Tibial nerve (tissue), 4 donors: Measurements from ENCODE around the gene TAF9. TPM values are rescaled to one million over a fixed set of nuclear protein-coding genes. Genes with fewer than 3 reads are reported as not detected.

Source experiments
- DNase-seq, 2 donors: peaks; one replicate each; pipeline ENCODE4 v3.0.0-alpha.2; 2019; ENCODE audit warnings: low spot score in 2 of 2
- H3K27ac ChIP-seq, 4 donors: fragments of 200-600 bp; sonication (generic) in 3 of 4; one replicate each; pipeline ENCODE4 v1.5.1; 2017 to 2019; ENCODE audit warnings: mild to moderate bottlenecking in 1 of 4
- H3K27me3 ChIP-seq, 2 donors: fragments of 200-600 bp; sonication (generic) in 1 of 2; one replicate each; pipeline versions ENCODE4 v1.5.1 to v1.6.0; 2017 to 2019
- H3K36me3 ChIP-seq, 3 donors: fragments of 200-600 bp; sonication (generic); one replicate each; pipeline ENCODE4 v1.5.1; 2018 to 2019
- H3K4me1 ChIP-seq, 4 donors: fragments of 200-600 bp; sonication (generic) in 3 of 4; one replicate each; pipeline ENCODE4 v1.5.1; 2017 to 2019
- H3K4me3 ChIP-seq, 4 donors: fragments of 200-600 bp; sonication (generic) in 3 of 4; one replicate each; pipeline ENCODE4 v1.5.1; 2017 to 2019; ENCODE audit warnings: mild to moderate bottlenecking in 1 of 4, moderate library complexity in 1 of 4
- H3K9me3 ChIP-seq, 4 donors: fragments of 200-600 bp; sonication (generic) in 3 of 4; one replicate each; pipeline ENCODE4 v1.5.1; 2017 to 2019
- EP300 ChIP-seq, 2 donors: sonication (generic); formaldehyde crosslinking; IDR thresholded peaks; one replicate each; pipeline ENCODE4 v1.6.1; 2017; ENCODE audit warnings: antibody characterized with exemption in 2 of 2, mild to moderate bottlenecking in 1 of 2
- POLR2A ChIP-seq, 2 donors: fragments of 450-650 bp; IDR thresholded peaks; one replicate each; pipeline ENCODE4 v1.6.1; 2017; ENCODE audit warnings: antibody characterized with exemption in 2 of 2, mild to moderate bottlenecking in 2 of 2, moderate library complexity in 2 of 2
- WGBS, 2 donors: methylation state at CpG; one replicate each; pipeline ENCODE4 v1.1.5; 2018; 5-methylcytosine and 5-hydroxymethylcytosine counted together
- total RNA-seq, 4 donors: library from RNA; depleted of rRNA; stranded (reverse); fragments of >200 nt; gene quantifications; one replicate each; pipeline ENCODE4 v1.1.0, GENCODE V29; 2016
- TF ChIP-seq, protein P1 (sequence below), 5 experiments: fragments of 200-600 bp in 3 of 5; fragments of 450-650 bp in 2 of 5; sonication (generic) in 3 of 5; IDR thresholded peaks; one replicate each; pipeline ENCODE4 v1.5.1; 2016 to 2019; ENCODE audit warnings: antibody characterized with exemption in 5 of 5, mild to moderate bottlenecking in 3 of 5, moderate library complexity in 2 of 5

The TAF9 gene
- total RNA-seq, 4 donors from 2014 or later = 17.7 to 40.9 (median 29.8) TPM

GRCh38 chr5:69364414-69364813 is 4.9 kb downstream of the TAF9 start:
- peaks cover 0 to 55% (median 0%) of the 10 kb centered on the region in 3 donors for H3K36me3 ChIP-seq
- H3K4me1 ChIP-seq = peaks cover 6 to 37% (median 10%) of the 10 kb centered on the region in 4 donors
- H3K27me3 ChIP-seq = no peaks in the 10 kb centered on the region
- no peak overlapping the region for H3K4me3 ChIP-seq
- TF ChIP-seq, protein P1, sequence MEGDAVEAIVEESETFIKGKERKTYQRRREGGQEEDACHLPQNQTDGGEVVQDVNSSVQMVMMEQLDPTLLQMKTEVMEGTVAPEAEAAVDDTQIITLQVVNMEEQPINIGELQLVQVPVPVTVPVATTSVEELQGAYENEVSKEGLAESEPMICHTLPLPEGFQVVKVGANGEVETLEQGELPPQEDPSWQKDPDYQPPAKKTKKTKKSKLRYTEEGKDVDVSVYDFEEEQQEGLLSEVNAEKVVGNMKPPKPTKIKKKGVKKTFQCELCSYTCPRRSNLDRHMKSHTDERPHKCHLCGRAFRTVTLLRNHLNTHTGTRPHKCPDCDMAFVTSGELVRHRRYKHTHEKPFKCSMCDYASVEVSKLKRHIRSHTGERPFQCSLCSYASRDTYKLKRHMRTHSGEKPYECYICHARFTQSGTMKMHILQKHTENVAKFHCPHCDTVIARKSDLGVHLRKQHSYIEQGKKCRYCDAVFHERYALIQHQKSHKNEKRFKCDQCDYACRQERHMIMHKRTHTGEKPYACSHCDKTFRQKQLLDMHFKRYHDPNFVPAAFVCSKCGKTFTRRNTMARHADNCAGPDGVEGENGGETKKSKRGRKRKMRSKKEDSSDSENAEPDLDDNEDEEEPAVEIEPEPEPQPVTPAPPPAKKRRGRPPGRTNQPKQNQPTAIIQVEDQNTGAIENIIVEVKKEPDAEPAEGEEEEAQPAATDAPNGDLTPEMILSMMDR (IDR thresholded peaks at IDR 0.05) = no peak
- TF ChIP-seq POLR2A (IDR thresholded peaks at IDR 0.05) = no peak
- no peak for TF ChIP-seq EP300 (IDR thresholded peaks at IDR 0.05)
- 61 to 65% methylated on average over 3 of the region's 3 CpGs for WGBS, 2 donors
- no peak for DNase-seq
- no peak overlapping the region for H3K27ac ChIP-seq
- no peaks in the 10 kb centered on the region for H3K9me3 ChIP-seq

GRCh38 chr5:69360442-69360841 is 8.9 kb downstream of the TAF9 start:
- peaks cover 0 to 50% (median 0%) of the 10 kb centered on the region in 3 donors for H3K36me3 ChIP-seq
- TF ChIP-seq, protein P1 (IDR thresholded peaks at IDR 0.05) = no peak
- TF ChIP-seq EP300 (IDR thresholded peaks at IDR 0.05) (no peak), POLR2A (IDR thresholded peaks at IDR 0.05) (no peak)
- 87 to 92% methylated on average over 1 of the region's 1 CpG for WGBS, 2 donors

GRCh38 chr5:69359699-69360098 is 9.6 kb downstream of the TAF9 start:
- no peak overlapping the region for H3K27ac ChIP-seq
- H3K27me3 ChIP-seq = no peaks in the 10 kb centered on the region
- no peak overlapping the region for H3K4me3 ChIP-seq
- WGBS, 2 donors = 86 to 87% methylated on average over 3 of the region's 3 CpGs
- H3K9me3 ChIP-seq = no peaks in the 10 kb centered on the region
- no peak for DNase-seq
- TF ChIP-seq POLR2A (IDR thresholded peaks at IDR 0.05) = no peak
- TF ChIP-seq, protein P1 (IDR thresholded peaks at IDR 0.05) = no peak
- TF ChIP-seq EP300 (IDR thresholded peaks at IDR 0.05) = no peak
- H3K4me1 ChIP-seq = peaks cover 0 to 3% (median 0%) of the 10 kb centered on the region in 4 donors
- peaks cover 0 to 50% (median 0%) of the 10 kb centered on the region in 3 donors for H3K36me3 ChIP-seq

More at GRCh38 chr5:69360442-69360841, 8.9 kb downstream of the TAF9 start:
- Histone ChIP-seq H3K27ac (no peak overlapping the region), H3K27me3 (no peaks in the 10 kb centered on the region), H3K4me3 (no peak overlapping the region), H3K4me1 (peaks cover 0 to 9% (median 0%) of the 10 kb centered on the region in 4 donors), H3K9me3 (no peaks in the 10 kb centered on the region)
- no peak for DNase-seq

- Histone ChIP-seq H3K36me3 (peaks cover 0 to 62% (median 6%) of the 10 kb centered on the region in 3 donors), H3K4me1 (no peaks in the 10 kb centered on the region), H3K4me3 (no peak overlapping the region), H3K9me3 (no peaks in the 10 kb centered on the region), H3K27ac (no peak overlapping the region), H3K27me3 (no peaks in the 10 kb centered on the region)
- no peak for TF ChIP-seq EP300 (IDR thresholded peaks at IDR 0.05)
- no peak for TF ChIP-seq POLR2A (IDR thresholded peaks at IDR 0.05)
- TF ChIP-seq, protein P1 (IDR thresholded peaks at IDR 0.05) = no peak
- no peak for DNase-seq
Measured at GRCh38 chr5:69350664-69351063, 18.7 kb downstream of the TAF9 start.

- no peaks in the 10 kb centered on the region for H3K27me3 ChIP-seq
- no peaks in the 10 kb centered on the region for H3K4me1 ChIP-seq
- 84 to 88% methylated on average over 1 of the region's 1 CpG for WGBS, 2 donors
- H3K4me3 ChIP-seq = no peak overlapping the region
- H3K27ac ChIP-seq = no peak overlapping the region
- DNase-seq = no peak
- H3K9me3 ChIP-seq = no peaks in the 10 kb centered on the region
- peaks cover 0 to 3% (median 0%) of the 10 kb centered on the region in 3 donors for H3K36me3 ChIP-seq
- TF ChIP-seq POLR2A (IDR thresholded peaks at IDR 0.05) = no peak
- TF ChIP-seq, protein P1 (IDR thresholded peaks at IDR 0.05) = no peak
Measured at GRCh38 chr5:69343083-69343482, 26.2 kb downstream of the TAF9 start.
